G401.6 (cell line): ENCODE data around the gene MIEN1.
"Not testable (repeated sequence)": the region's sequence is repeated elsewhere in the genome, so short reads cannot be mapped to it uniquely, and the experiment has no call there.

ENCODE experiments used
- FAIRE-seq: peaks from 2 replicates; lab custom pipeline; 2012; peaks lifted over from hg19 to GRCh38; lab: Jason Lieb, UNC

The MIEN1 gene

DNA sequence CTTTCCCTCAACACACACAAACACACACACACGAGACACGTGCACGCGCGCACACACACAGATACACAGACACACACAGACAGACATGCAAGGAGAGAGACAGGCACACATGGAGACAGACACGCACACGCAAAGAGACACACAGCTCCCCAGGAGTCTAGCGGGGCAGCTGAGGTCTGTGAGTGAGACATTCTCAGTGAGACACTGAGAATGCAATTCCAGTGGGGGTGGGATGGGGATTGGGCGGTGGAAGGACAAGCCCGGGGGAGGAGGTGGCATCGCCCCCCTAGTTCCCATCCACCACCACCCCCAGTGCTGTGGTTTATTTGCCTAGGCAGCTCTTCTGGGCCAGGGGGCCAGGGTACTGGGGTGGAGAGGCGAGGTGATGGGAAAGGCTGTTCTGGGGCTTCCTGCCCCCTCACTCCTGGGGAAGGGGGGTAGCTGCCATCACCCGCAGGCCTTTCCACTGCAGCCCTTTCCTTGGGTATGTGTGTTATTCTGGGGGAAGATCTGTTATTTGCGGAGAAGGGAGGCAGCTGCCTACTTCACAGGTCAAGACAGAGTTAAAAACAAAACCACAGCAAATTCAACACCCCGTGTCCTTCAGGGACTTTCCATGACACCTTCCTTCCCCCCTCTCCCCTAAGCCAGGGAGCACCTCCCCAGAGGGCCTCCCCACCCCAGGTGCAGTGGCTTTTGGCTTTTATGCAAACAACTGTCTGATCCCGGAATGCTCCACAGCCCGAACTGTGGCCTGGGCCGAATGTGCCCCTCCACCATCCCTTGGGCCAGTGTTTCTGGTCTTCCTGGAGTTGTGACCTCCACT is 25.4 kb upstream of the MIEN1 start:
- no peak for FAIRE-seq

DNA sequence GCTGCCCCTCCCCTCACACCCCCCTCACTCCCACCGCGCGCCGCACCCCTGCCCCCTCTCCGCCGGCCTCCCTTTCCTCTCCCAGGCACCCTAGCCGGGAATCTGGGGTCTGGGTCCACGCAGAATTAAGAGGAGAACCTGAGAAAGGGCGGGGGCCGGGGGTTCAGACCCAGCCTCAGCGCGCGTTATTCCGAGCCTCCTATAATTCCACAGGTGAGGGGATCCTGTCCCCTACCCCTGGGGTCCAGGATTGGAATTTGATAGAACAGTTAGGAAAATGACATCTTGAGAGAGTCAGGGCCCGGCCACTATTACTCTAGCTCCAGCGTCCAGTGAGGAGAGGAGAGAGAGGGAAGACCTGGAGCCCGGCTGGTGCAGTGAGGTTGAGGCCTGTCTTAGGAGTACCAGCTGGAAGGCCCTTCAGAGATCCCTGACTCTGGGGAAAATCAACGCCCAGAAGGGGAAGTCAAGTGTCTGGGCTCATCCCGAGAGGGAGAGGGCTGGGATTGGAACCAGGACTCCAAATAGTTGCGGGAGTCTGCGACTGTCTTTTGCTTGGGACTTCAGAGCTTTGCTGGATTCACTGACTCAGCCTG is 24.7 kb upstream of the MIEN1 start:
- FAIRE-seq = no peak

DNA sequence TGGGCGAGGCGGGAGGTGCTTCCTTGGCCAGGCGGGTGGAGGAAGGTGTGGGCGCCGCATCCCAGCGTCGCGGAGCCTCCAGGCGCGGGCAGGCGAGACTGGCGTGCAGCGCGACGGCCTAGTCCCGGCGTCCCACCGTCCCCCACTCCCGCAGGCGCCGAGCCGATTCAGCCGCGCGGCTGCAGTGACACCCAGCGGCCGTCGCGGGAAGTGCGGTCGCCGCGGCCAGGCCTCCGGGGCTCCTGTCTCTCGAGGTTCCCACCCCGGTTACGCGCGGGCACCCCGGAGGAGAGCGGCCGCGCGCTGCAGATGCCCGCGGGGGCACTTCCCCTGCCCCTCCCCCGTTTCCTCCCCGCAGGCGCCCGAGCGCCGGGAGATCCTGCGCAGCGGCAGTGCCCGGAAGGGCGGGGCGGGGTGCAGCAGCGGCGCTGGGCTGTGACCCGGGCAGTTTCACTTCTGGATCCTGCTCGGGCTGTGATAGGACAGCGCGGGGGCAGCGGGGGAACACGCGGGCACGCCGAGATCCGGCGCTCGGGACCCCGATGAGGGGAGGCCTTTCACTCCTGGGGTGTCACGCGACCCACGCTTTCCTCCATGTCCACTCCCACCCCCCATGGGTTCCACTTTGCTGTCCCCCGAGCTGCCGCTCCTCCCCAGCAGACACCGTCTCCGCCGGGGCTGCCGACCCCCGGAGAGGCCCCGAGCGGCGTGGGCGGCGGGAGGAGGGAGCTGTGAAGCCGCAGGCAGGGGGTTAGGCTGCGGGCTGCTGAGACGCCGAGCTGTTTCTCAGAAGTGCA is 24.0 kb upstream of the MIEN1 start:
- FAIRE-seq = no peak

DNA sequence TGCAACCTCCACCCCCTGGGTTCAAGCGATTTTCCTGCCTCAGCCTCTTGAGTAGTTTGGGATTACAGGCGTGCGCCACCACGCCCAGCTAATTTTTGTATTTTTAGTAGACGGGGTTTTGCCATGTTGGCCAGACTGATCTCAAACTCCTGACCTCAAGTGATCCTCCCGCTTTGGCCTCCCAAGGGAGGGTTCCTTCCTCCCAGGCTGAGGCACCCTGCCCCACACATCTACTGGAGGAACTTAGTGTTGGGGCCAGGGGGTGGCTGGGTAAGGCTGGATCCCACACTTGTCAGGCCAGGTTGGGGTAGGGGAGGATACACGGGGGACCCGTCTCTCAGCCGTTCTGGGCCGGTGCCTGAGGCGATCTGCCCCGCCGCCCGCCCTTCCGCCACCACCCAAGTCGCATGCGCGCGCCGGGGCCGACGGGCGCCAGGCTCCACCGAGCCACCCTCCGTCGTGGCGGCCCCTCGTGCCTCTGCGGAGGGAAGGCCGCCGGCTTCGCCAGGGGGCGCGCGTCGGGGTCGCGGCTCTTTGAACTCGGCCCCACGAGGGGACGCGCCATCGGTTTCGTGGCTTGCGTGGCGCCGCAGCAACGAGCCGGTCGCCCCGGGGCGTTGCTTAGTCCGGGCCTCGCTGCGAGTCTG is 23.3 kb upstream of the MIEN1 start:
- FAIRE-seq = no peak

DNA sequence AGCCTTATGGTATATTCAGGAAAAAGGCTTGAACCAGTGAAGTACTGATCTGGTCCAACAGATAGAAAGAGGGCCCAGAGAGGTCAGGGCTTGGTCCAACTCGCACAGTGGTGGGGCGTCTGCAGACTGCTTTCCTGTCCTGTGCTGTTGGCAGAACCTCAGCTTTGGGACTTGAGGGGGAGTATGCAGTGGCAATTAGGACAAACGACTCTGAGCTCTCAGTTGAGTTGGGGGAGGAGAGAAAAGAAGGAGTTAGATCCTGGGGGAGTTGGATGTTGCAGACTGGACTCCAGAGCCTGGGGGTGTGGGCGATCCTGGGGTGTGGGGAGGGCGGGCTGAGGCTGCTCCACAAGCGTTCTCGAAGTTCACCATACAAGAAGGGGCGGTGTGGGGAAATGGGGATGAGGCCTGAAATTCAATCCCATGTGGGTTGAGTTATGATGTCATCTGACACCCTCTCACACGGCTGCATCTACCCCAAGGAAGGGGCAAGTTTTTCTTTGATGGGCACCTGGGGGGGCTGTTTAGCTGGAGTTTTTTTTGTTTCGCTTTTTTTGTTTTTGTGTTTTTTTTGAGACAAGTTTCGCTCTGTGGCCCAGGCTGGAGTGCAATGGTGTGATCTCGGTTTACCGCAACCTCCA is 22.0 kb upstream of the MIEN1 start:
- FAIRE-seq = no peak

DNA sequence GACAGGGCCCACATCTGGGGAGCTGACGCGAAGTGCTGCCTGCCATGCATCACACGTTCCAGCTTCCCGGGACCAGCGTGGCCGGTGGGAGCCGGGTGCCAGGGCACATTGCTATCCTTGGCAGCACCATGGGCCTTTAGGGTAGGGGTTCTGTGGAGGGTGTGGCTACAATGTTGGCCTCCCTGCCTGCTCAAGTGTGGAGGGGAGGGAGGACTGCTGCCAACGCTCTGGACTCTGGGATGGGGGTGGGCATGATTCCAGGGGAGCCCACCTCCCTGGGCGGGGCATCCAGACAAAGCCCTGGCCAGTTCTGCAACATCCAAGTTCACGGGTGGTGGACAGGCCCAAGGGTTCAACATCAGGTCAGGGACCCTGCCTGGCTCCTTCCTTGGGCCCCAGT is 21.3 kb upstream of the MIEN1 start:
- FAIRE-seq = no peak

DNA sequence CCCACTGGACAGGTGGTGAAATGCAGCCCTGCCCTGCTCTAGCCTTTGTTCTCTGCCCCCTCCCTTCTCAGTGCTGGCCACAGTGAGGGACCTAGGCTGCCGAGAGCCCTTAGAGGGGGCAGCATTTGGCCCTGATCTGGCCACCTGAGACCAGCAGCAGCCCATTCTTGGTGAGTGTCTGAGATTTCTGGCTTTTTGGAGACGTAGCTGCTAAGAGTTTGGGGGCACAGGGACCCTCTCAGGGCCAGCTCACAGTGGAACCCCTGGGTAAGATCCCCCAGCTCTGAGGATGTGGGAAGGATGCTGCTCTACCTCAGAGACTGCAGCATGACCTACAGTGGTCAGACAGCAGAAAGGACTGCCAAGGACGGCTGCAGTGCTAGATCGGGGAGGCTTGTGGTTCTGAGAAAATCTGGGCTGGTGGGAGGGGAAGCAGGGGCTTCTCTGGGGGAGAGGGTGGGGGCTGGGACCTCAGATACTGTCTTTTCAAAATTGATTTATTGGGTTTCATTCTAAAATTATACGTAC is 20.7 kb upstream of the MIEN1 start:
- FAIRE-seq = no peak

DNA sequence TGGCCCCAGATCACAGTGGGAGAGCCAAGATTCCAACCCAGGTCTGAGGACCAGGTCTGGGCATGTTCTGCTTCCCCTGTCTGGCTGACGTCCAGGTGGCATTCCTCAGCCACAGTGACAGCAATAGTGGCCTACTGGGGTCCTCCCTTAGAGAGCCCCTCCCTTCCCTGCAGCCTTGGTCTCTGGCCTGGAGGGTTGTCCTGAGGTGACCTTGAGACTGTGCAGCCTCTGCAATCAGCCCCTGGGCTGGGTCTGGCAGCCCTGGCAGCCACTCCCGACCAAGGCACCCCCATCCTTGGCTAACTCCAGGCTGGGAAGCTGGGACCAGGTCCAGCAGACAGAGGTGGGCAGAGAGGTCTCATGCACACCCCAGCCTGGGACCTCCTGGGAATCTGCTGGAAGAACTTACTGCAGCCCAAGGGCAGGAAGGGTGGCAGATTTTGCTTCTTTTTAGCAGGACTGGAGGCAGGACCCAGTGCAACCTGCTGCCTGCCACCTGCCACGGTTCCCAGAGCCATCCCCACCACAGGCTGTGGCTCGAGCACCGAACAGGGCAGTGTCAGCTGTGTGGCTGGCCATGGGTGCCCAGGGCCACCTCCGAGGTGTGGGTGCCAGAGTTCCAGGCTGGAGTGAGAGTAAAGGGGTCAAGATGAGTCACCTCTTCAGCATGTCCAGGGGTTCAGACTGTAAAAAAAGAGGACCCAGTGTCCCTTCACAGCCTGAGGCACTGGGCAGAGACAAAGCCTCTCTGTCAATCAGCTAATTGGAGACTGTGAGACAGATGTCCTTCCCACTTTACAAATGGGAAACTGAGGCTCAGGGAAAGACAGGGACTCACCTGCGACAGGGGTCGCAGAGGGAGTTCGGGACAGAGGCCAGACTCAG is 20.0 kb upstream of the MIEN1 start:
- FAIRE-seq = no peak

DNA sequence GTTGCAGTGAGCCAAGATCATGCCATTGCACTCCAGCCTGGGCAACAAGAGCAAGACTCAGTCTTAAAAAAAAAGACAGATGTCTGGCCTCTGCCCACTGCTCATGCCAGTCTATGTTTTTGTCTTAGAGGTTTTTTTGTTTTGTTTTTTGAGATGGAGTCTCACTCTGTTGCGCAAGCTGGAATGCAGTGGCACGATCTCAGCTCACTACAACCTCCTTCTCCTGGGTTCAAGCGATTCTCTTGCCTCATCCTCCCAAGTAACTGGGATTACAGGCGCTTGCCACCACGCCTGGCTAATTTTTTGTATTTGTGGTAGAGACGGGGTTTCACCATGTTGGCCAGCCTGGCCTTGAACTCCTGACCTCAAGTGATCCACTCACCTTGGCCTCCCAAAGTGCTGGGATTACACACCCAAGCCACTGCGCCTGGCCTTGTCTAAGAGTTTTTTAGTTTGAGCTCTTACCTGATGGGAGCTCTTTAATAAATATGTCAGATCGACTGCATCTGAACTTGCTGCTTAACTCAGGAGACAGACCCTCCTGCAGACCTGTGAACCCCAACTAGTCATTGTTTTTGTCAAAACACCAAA is 18.2 kb upstream of the MIEN1 start:
- FAIRE-seq = not testable (repeated sequence)

DNA sequence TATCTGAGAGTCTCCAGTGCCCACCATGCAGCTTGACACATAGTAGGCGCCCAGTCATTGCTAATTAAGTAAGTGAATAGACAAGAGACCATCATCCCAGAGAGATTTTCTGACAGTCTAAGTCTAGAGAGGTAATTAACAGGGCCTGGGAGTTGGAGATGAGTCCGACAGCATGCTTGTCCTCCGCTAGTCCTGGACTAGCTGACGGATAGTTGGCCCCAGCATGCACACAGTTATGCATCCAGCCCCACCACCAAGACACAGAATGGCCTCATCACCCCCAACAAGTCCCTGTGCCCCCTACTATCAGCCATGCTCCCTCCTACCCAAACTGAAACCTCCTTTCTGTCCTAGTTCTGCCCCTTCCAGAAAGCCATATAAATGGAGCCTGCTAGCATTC is 17.4 kb upstream of the MIEN1 start:
- FAIRE-seq = no peak

DNA sequence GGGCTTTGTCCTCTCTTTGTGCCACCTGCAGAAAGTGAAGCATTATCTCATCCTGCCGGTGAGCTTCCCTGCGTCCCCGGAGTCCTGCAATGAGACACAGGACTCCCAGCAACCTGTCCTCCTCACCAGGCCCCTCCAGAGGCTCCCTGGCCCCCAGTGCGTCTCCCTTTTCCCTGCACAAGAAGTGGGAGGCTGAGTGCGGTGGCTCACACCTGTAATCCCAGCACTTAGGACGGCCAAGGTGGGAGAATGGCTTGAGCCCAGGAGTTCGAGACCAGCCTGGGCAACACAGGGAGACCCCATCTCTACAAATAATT is 15.8 kb upstream of the MIEN1 start:
- no peak for FAIRE-seq

DNA sequence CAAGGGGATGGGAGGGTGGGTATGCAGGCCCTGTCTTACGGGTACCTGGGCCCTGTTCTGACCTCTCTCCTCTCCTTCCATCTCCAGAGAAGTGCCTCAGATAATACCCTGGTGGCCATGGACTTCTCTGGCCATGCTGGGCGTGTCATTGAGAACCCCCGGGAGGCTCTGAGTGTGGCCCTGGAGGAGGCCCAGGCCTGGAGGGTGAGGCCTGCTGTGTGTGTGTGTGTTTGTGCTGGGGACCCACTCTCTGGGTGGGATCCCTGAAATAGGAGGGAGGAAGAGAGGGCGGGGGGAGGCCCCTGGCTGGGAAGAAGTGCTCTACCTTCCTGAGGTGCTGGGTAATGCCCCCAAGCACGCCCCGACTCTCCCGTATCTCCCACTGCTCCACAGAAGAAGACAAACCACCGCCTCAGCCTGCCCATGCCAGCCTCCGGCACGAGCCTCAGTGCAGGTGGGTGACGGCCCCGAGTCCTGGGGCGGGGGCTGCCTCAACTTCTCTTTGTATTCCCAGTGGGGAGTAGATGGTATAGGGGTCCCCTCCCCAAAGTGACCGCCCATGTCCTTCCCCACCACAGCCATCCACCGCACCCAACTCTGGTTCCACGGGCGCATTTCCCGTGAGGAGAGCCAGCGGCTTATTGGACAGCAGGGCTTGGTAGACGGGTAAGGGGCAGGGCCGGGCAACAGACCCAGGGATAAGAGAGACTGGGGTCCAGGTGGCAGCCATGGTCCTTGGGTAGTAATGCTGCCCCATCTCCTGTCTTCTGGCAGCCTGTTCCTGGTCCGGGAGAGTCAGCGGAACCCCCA is 15.2 kb upstream of the MIEN1 start:
- FAIRE-seq = no peak

DNA sequence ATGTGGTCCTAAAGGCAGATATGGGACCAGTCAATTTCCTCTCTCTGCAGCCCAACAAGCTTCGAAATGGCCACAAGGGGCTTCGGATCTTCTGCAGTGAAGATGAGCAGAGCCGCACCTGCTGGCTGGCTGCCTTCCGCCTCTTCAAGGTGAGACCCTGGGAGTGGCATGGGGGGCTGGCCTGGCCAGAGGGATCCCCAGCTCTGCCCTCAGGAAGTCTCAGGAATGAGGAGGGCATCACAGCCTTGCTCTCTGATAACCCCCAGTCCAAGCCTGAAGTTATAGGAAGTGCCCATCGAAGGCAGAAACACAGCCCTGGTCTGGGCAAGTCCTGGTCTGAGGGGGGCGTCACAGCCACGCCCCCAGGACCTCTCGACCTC is 14.5 kb upstream of the MIEN1 start:
- no peak for FAIRE-seq

DNA sequence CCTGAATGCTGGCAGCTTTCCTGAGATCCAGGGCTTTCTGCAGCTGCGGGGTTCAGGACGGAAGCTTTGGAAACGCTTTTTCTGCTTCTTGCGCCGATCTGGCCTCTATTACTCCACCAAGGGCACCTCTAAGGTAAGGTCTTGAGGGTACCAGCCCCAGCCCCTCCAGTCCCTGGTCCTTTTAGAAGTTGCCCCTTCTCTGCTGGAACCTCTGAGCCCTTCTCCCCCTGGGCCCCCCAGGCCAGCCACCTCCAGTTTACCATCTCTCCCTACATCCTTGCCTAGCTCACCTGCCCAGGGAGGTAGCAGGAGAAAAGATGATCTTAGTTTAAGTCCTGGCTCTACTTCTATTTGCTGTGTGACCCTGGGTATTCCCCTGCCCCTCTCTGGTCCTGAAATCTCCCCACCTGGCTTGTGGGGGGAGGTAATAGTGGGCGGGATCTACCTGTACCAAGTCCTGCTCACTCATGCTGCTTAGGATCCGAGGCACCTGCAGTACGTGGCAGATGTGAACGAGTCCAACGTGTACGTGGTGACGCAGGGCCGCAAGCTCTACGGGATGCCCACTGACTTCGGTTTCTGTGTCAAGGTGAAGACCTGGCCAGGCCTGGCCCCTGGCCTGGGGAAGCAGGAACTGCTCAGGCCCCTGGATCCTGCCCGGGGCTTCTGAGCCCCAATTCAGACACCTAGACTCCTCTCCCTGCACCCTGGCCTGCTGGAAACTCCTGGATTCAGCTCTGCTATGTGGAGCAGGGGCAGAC is 13.9 kb upstream of the MIEN1 start:
- FAIRE-seq = no peak

DNA sequence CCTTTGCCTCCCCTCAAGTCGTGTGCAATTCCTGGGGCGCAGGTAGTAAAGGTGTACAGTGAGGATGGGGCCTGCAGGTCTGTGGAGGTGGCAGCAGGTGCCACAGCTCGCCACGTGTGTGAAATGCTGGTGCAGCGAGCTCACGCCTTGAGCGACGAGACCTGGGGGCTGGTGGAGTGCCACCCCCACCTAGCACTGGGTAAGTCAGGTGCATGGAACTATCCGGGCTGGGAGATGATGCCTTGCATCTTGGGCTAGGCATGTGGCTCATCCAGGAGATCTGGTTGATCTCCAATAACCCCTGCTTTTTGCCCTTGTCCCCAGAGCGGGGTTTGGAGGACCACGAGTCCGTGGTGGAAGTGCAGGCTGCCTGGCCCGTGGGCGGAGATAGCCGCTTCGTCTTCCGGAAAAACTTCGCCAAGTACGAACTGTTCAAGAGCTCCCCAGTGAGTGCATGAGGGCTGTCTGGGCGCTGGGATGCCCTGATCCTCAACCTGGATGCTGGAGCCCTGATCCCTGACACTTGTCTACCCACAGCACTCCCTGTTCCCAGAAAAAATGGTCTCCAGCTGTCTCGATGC is 12.6 kb upstream of the MIEN1 start:
- FAIRE-seq = no peak

DNA sequence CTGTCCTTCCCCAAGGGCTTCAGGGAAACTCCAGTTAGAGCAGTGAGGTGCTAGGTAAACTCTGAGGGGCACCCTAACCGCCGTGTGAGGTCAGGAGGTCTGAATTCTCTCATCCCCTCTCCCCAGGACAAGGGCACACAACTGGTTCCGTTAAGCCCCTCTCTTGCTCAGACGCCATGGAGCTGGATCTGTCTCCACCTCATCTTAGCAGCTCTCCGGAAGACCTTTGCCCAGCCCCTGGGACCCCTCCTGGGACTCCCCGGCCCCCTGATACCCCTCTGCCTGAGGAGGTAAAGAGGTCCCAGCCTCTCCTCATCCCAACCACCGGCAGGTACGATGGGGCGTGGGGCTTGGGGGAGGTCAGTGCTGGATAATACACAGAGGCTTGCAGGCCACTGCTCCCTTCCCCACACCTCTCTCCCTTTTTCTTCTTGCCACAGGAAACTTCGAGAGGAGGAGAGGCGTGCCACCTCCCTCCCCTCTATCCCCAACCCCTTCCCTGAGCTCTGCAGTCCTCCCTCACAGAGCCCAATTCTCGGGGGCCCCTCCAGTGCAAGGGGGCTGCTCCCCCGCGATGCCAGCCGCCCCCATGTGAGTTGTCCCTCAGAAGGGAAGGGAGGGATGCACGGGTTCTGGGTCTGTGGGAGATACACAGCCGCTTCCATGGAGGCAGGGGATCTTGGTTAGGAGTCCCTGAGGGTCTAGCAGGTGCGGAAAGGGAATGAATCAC is 12.0 kb upstream of the MIEN1 start:
- FAIRE-seq = no peak

DNA sequence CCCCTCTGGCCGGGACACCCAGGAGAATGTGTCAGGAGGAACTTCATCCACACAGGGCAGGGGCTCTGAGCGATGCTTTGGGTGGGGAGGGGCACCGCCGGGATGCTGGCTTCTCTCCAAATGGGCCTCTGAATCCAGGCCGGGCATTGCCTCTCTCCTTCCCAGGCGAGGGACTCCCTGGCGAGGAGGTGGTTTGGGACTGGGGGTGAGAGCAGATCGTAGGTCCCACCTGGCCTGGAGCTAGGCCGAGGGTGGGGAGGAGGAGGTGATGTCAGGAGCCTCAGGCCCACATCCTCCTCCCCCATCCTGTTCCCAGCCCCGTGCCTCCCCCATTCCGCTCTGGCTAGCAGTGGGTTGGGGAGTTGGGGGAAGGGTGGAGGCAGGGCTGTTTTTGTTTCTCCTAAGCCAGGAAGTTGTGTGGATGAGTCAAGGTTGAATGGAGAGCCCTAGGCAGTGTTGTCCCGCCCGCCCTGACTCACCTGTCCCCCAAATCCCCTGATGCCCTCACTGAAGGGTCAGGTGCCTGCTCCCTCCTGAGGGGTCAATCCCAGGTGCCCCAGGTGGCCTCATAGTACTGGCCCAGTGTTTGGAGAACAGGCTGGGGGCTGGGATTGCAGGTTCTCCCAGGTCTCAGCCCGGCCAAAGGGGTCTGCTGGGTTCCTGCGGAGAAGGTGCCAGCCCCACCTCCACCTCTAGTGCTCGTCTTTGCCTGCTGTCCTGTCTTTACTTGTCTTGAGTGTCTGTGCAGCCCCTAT is 10.2 kb upstream of the MIEN1 start:
- FAIRE-seq = no peak
